ENCODE data around the gene TBC1D22A. TPM values are rescaled to one million over a fixed set of nuclear protein-coding genes. Genes with fewer than 3 reads are reported as not detected.

The TBC1D22A gene
- total and polyA plus RNA-seq, 2 experiments from 2014 or later, result 15.3 to 19.8 TPM

- WGBS (ENCODE audit: low lambda C conversion rate, missing lambda C conversion rate), result 95% methylated on average over 7 of the region's 7 CpGs
- no peaks in the 10 kb centered on the region for H4K20me1 ChIP-seq (ENCODE audit: insufficient read depth, poor library complexity, severe bottlenecking)
- H3K79me2 ChIP-seq, result no peaks in the 10 kb centered on the region
- TF ChIP-seq EZH2 (IDR thresholded peaks at IDR 0.05; ENCODE audit: borderline replicate concordance) (no peak), EZH2phosphoT487 (IDR thresholded peaks at IDR 0.05; ENCODE audit: low read depth, severe bottlenecking, unreplicated experiment) (no peak), CTCF (IDR thresholded peaks at IDR 0.05; ENCODE audit: poor library complexity) (no peak)
- peaks cover 3% of the 10 kb centered on the region for H3K4me1 ChIP-seq (ENCODE audit: insufficient read depth)
- H3K4me2 ChIP-seq, result no peak overlapping the region
- H2AFZ ChIP-seq, result no peak overlapping the region
- H3K27ac ChIP-seq, result no peak overlapping the region
- DNase-seq (ENCODE audit: low spot score), result no peak
- H3K36me3 ChIP-seq (replicated peaks; ENCODE audit: insufficient read depth, low read depth), result peaks cover 3% of the 10 kb centered on the region
- H3K4me3 ChIP-seq, result no peak overlapping the region
- H3K9me2 ChIP-seq (replicated peaks; ENCODE audit: insufficient read depth), result no peaks in the 10 kb centered on the region
- H3K27me3 ChIP-seq, result no peaks in the 10 kb centered on the region
- no peaks in the 10 kb centered on the region for H3K9me3 ChIP-seq (ENCODE audit: low read depth)
These were observed 184.0 kb downstream of the TBC1D22A start for GRCh38 chr22:46946383-46946962.

GRCh38 chr22:46947516-46948257 lies 185.2 kb downstream of the TBC1D22A start:
- H3K27me3 ChIP-seq, result no peaks in the 10 kb centered on the region
- no peak overlapping the region for H2AFZ ChIP-seq
- H3K4me1 ChIP-seq (ENCODE audit: insufficient read depth), result no peaks in the 10 kb centered on the region
- no peak for TF ChIP-seq EZH2 (IDR thresholded peaks at IDR 0.05; ENCODE audit: borderline replicate concordance)
- no peaks in the 10 kb centered on the region for H3K9me2 ChIP-seq (replicated peaks; ENCODE audit: insufficient read depth)
- H3K79me2 ChIP-seq, result no peaks in the 10 kb centered on the region
- no peaks in the 10 kb centered on the region for H3K9me3 ChIP-seq (ENCODE audit: low read depth)
- H3K4me3 ChIP-seq, result no peak overlapping the region
- peaks cover 3% of the 10 kb centered on the region for H3K36me3 ChIP-seq (replicated peaks; ENCODE audit: insufficient read depth, low read depth)
- WGBS (ENCODE audit: low lambda C conversion rate, missing lambda C conversion rate), result 85% methylated on average over 14 of the region's 14 CpGs
- no peak overlapping the region for H3K27ac ChIP-seq
- DNase-seq (ENCODE audit: low spot score), result no peak
- no peak overlapping the region for H3K4me2 ChIP-seq
- H4K20me1 ChIP-seq (ENCODE audit: insufficient read depth, poor library complexity, severe bottlenecking), result no peaks in the 10 kb centered on the region

GRCh38 chr22:46948411-46949144 lies 186.1 kb downstream of the TBC1D22A start:
- Histone ChIP-seq H4K20me1 (ENCODE audit: insufficient read depth, poor library complexity, severe bottlenecking) (no peaks in the 10 kb centered on the region), H3K4me1 (ENCODE audit: insufficient read depth) (no peaks in the 10 kb centered on the region), H3K9me2 (replicated peaks; ENCODE audit: insufficient read depth) (no peaks in the 10 kb centered on the region), H2AFZ (no peak overlapping the region), H3K36me3 (replicated peaks; ENCODE audit: insufficient read depth, low read depth) (peaks cover 3% of the 10 kb centered on the region), H3K4me3 (no peak overlapping the region), H3K79me2 (no peaks in the 10 kb centered on the region), H3K9me3 (ENCODE audit: low read depth) (no peaks in the 10 kb centered on the region), H3K27me3 (no peaks in the 10 kb centered on the region), H3K27ac (no peak overlapping the region), H3K4me2 (no peak overlapping the region)
- no peak for DNase-seq (ENCODE audit: low spot score)
- WGBS (ENCODE audit: low lambda C conversion rate, missing lambda C conversion rate), result 88% methylated on average over 16 of the region's 16 CpGs
- no peak for TF ChIP-seq EZH2phosphoT487 (IDR thresholded peaks at IDR 0.05; ENCODE audit: low read depth, severe bottlenecking, unreplicated experiment)
- no peak for TF ChIP-seq EZH2 (IDR thresholded peaks at IDR 0.05; ENCODE audit: borderline replicate concordance)
- no peak for TF ChIP-seq CTCF (IDR thresholded peaks at IDR 0.05; ENCODE audit: poor library complexity)

- Histone ChIP-seq H3K27me3 (no peaks in the 10 kb centered on the region), H3K4me2 (no peak overlapping the region), H3K4me3 (no peak overlapping the region), H3K36me3 (replicated peaks; ENCODE audit: insufficient read depth, low read depth) (no peaks in the 10 kb centered on the region), H4K20me1 (ENCODE audit: insufficient read depth, poor library complexity, severe bottlenecking) (no peaks in the 10 kb centered on the region), H3K9me3 (ENCODE audit: low read depth) (no peaks in the 10 kb centered on the region), H3K79me2 (no peaks in the 10 kb centered on the region), H3K27ac (no peak overlapping the region), H3K4me1 (ENCODE audit: insufficient read depth) (no peaks in the 10 kb centered on the region), H2AFZ (no peak overlapping the region), H3K9me2 (replicated peaks; ENCODE audit: insufficient read depth) (no peaks in the 10 kb centered on the region)
- TF ChIP-seq EZH2phosphoT487 (IDR thresholded peaks at IDR 0.05; ENCODE audit: low read depth, severe bottlenecking, unreplicated experiment), result no peak
- TF ChIP-seq CTCF (IDR thresholded peaks at IDR 0.05; ENCODE audit: poor library complexity), result no peak
- no peak for DNase-seq (ENCODE audit: low spot score)
- WGBS (ENCODE audit: low lambda C conversion rate, missing lambda C conversion rate), result 86% methylated on average over 12 of the region's 12 CpGs
These were observed 188.9 kb downstream of the TBC1D22A start for GRCh38 chr22:46951350-46951749.
